ENCODE data around the gene RTL1.

DNA sequence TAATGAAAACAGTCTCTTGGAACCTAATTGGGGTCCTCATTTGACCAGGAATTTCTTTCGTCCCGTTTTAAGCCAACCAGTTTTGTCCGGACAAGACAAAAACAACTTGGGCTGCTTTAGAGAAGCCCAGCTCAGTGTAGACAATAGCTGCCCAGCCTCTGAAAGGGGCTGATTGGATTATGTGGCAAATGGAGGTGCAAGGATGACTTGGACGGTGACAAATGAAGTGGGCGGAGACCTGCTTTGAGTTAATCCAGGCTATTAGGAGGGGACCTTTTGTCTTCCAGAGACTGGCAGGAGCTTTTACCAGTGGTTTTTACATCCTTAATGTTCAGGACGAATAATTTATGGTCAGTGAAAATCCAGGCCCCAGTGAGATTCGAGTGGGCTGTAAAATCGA is 72.8 kb downstream of the RTL1 start:
- TF ChIP-seq, protein P1, sequence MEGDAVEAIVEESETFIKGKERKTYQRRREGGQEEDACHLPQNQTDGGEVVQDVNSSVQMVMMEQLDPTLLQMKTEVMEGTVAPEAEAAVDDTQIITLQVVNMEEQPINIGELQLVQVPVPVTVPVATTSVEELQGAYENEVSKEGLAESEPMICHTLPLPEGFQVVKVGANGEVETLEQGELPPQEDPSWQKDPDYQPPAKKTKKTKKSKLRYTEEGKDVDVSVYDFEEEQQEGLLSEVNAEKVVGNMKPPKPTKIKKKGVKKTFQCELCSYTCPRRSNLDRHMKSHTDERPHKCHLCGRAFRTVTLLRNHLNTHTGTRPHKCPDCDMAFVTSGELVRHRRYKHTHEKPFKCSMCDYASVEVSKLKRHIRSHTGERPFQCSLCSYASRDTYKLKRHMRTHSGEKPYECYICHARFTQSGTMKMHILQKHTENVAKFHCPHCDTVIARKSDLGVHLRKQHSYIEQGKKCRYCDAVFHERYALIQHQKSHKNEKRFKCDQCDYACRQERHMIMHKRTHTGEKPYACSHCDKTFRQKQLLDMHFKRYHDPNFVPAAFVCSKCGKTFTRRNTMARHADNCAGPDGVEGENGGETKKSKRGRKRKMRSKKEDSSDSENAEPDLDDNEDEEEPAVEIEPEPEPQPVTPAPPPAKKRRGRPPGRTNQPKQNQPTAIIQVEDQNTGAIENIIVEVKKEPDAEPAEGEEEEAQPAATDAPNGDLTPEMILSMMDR (conservative IDR thresholded peaks at IDR 0.05), result no peak
- no peak for TF ChIP-seq ZFX (IDR thresholded peaks at IDR 0.05)

Measured in C4-2B (cell line).